ENCODE measurements around the gene TRAF3.

DNA sequence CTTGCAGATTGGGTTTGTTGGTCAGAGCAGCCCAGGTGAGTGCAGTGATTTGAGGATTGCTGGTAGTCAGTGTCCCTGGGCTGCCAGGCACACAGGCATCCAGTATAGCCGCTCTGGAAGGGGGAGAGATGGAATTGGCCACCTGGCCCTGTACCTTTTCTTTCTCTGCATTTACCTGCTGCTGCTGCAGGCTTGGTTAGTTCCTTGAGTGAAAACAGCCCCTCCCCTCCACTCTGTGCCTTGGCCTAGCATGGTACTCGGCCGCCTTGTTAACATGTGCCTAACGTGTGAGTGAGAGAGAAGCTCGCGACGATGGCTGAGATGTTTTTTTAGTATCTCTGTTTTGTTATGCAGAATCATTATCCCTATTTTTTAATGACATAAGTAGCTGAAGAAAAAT, 95.9 kb downstream of the TRAF3 start:
- TF ChIP-seq, protein P1, sequence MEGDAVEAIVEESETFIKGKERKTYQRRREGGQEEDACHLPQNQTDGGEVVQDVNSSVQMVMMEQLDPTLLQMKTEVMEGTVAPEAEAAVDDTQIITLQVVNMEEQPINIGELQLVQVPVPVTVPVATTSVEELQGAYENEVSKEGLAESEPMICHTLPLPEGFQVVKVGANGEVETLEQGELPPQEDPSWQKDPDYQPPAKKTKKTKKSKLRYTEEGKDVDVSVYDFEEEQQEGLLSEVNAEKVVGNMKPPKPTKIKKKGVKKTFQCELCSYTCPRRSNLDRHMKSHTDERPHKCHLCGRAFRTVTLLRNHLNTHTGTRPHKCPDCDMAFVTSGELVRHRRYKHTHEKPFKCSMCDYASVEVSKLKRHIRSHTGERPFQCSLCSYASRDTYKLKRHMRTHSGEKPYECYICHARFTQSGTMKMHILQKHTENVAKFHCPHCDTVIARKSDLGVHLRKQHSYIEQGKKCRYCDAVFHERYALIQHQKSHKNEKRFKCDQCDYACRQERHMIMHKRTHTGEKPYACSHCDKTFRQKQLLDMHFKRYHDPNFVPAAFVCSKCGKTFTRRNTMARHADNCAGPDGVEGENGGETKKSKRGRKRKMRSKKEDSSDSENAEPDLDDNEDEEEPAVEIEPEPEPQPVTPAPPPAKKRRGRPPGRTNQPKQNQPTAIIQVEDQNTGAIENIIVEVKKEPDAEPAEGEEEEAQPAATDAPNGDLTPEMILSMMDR (IDR thresholded peaks at IDR 0.05; ENCODE audit: low read length) = no peak
- TF ChIP-seq EZH2 (IDR thresholded peaks at IDR 0.05; ENCODE audit: borderline replicate concordance, low read length) = no peak

All from OCI-LY1 (cell line).